SU-DHL-6 (cell line): Measurements from ENCODE around the gene ETFDH.

Experiments
- H2AFZ ChIP-seq: fragments of 200-600 bp; sonication (generic); 2 replicates; pipeline ENCODE4 v1.6.1; 2014; ENCODE audit warnings: low read depth, mild to moderate bottlenecking, moderate library complexity, mixed read lengths, antibody characterized with exemption, low read length; ENCODE audit not compliant: severe bottlenecking
- H3F3A ChIP-seq: fragments of 200-600 bp; shearing (Covaris generic); 2 replicates; pipeline ENCODE4 v1.6.0; 2016; ENCODE audit warnings: antibody characterized with exemption, mild to moderate bottlenecking; ENCODE audit not compliant: insufficient read depth
- H3K27ac ChIP-seq: fragments of 200-600 bp; sonication (generic); 2 replicates; pipeline ENCODE4 v1.5.1; 2016; ENCODE audit warnings: low read depth, mild to moderate bottlenecking, low read length, moderate library complexity, mixed read lengths
- H3K27me3 ChIP-seq: fragments of 200-600 bp; sonication (generic), shearing (Covaris generic); 2 replicates; pipeline ENCODE4 v1.6.0; 2014; ENCODE audit warnings: mild to moderate bottlenecking, low read length
- H3K36me3 ChIP-seq: fragments of 200-600 bp; sonication (generic); 2 replicates; pipeline ENCODE4 v1.6.1; 2014; ENCODE audit warnings: mild to moderate bottlenecking, low read length, mixed read lengths
- H3K4me2 ChIP-seq: fragments of 300-600, 200-600 bp; shearing (Covaris generic), sonication (generic); 2 replicates; pipeline ENCODE4 v1.6.0; 2014; ENCODE audit warnings: low read length, low read depth, mild to moderate bottlenecking; ENCODE audit not compliant: poor library complexity, severe bottlenecking
- H3K4me3 ChIP-seq: fragments of 200-600 bp; sonication (generic); 2 replicates; pipeline ENCODE4 v1.5.1; 2014; ENCODE audit warnings: antibody characterized with exemption, low read length, mild to moderate bottlenecking, mixed read lengths; ENCODE audit not compliant: insufficient read depth, poor library complexity, severe bottlenecking
- H3K79me2 ChIP-seq: fragments of 200-600 bp; sonication (generic); 2 replicates; pipeline ENCODE4 v1.6.1; 2014; ENCODE audit warnings: mild to moderate bottlenecking, low read length, moderate library complexity; ENCODE audit not compliant: insufficient read depth
- H3K9ac ChIP-seq: fragments of 200-600 bp; sonication (generic); 2 replicates; pipeline ENCODE4 v1.7.0; 2014; ENCODE audit warnings: mild to moderate bottlenecking, low read length
- H3K9me2 ChIP-seq: fragments of 200-600 bp; sonication (generic); replicated peaks from 2 replicates; pipeline ENCODE4 v1.6.1; 2014; ENCODE audit warnings: low read length; ENCODE audit not compliant: insufficient read depth
- H3K9me3 ChIP-seq: fragments of 200-600 bp; sonication (generic); 2 replicates; pipeline ENCODE4 v1.6.1; 2014; ENCODE audit warnings: low read length, mixed read lengths; ENCODE audit not compliant: insufficient read depth
- H4K20me1 ChIP-seq: fragments of 200-600 bp; sonication (generic); 2 replicates; pipeline ENCODE4 v1.6.1; 2014; ENCODE audit warnings: low read depth, mild to moderate bottlenecking, antibody characterized with exemption, low read length, moderate library complexity, mixed read lengths
- CTCF ChIP-seq: fragments of 200-600 bp; sonication (generic); IDR thresholded peaks from one replicate; pipeline ENCODE4 v1.5.1; 2017; ENCODE audit warnings: antibody characterized with exemption, mild to moderate bottlenecking, low read length, moderate library complexity; ENCODE audit not compliant: insufficient read depth, poor library complexity, severe bottlenecking
- EZH2phosphoT487 ChIP-seq: fragments of 200-600 bp; sonication (generic), shearing (Covaris generic); conservative IDR thresholded peaks from 2 replicates; pipeline ENCODE4 v1.6.1; 2018; ENCODE audit warnings: mild to moderate bottlenecking, antibody characterized with exemption, low read length, moderate library complexity, mixed read lengths

The ETFDH gene

GRCh38 chr4:158756588-158756987 is 84.5 kb downstream of the ETFDH start:
- H3K9ac ChIP-seq, result no peak overlapping the region
- H3K27ac ChIP-seq, result no peak overlapping the region
- no peak overlapping the region for H3K4me3 ChIP-seq
- no peaks in the 10 kb centered on the region for H3F3A ChIP-seq
- H3K9me3 ChIP-seq, result no peaks in the 10 kb centered on the region
- TF ChIP-seq EZH2phosphoT487 (no peak), CTCF (no peak)
- no peaks in the 10 kb centered on the region for H3K36me3 ChIP-seq
- H3K79me2 ChIP-seq, result no peaks in the 10 kb centered on the region
- no peaks in the 10 kb centered on the region for H3K27me3 ChIP-seq
- H2AFZ ChIP-seq, result no peak overlapping the region
- H3K4me2 ChIP-seq, result no peak overlapping the region
- H4K20me1 ChIP-seq, result no peaks in the 10 kb centered on the region
- no peaks in the 10 kb centered on the region for H3K9me2 ChIP-seq

- Histone ChIP-seq H3K9me2 (no peaks in the 10 kb centered on the region), H3K36me3 (no peaks in the 10 kb centered on the region), H3K79me2 (no peaks in the 10 kb centered on the region), H3K27ac (no peak overlapping the region), H3K4me2 (no peak overlapping the region), H3F3A (no peaks in the 10 kb centered on the region), H4K20me1 (no peaks in the 10 kb centered on the region), H3K9ac (no peak overlapping the region), H3K4me3 (no peak overlapping the region), H3K9me3 (no peaks in the 10 kb centered on the region), H2AFZ (no peak overlapping the region), H3K27me3 (no peaks in the 10 kb centered on the region)
- no peak for TF ChIP-seq CTCF
- TF ChIP-seq EZH2phosphoT487, result no peak
Observed at GRCh38 chr4:158758142-158758541, 86.0 kb downstream of the ETFDH start.

- H3K4me3 ChIP-seq, result no peak overlapping the region
- no peak overlapping the region for H3K27ac ChIP-seq
- no peaks in the 10 kb centered on the region for H3K9me3 ChIP-seq
Observed at GRCh38 chr4:158758703-158759102, 86.6 kb downstream of the ETFDH start.

More at GRCh38 chr4:158758703-158759102, 86.6 kb downstream of the ETFDH start:
- Histone ChIP-seq H2AFZ (no peak overlapping the region), H3K79me2 (no peaks in the 10 kb centered on the region), H3K4me2 (no peak overlapping the region), H4K20me1 (no peaks in the 10 kb centered on the region), H3F3A (no peaks in the 10 kb centered on the region), H3K9me2 (no peaks in the 10 kb centered on the region), H3K27me3 (no peaks in the 10 kb centered on the region), H3K36me3 (no peaks in the 10 kb centered on the region), H3K9ac (no peak overlapping the region)
- TF ChIP-seq EZH2phosphoT487 (no peak), CTCF (no peak)
